ENCODE measurements around the gene GPR162.

Gene GPR162

DNA sequence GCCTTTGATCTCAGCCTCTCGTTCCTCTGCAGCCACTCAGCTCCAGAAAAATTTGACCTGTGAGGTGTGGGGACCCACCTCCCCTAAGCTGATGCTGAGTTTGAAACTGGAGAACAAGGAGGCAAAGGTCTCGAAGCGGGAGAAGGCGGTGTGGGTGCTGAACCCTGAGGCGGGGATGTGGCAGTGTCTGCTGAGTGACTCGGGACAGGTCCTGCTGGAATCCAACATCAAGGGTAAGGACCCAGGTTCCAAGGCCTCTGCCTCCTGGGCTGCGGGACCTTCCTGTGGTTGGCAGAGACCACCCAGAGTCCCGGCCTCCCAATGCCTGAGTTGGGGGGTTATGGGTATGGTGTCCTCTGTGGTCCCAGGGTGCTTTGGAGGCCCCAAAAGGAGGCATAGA, 4.5 kb upstream of the GPR162 start:
- in situ Hi-C loops (cut with HindIII; ENCODE audit: low sequenced_read_pairs), result no loop called here
- no peak overlapping the region for H3K4me3 ChIP-seq (ENCODE audit: low read depth, low read length)
- TF ChIP-seq, protein P1, sequence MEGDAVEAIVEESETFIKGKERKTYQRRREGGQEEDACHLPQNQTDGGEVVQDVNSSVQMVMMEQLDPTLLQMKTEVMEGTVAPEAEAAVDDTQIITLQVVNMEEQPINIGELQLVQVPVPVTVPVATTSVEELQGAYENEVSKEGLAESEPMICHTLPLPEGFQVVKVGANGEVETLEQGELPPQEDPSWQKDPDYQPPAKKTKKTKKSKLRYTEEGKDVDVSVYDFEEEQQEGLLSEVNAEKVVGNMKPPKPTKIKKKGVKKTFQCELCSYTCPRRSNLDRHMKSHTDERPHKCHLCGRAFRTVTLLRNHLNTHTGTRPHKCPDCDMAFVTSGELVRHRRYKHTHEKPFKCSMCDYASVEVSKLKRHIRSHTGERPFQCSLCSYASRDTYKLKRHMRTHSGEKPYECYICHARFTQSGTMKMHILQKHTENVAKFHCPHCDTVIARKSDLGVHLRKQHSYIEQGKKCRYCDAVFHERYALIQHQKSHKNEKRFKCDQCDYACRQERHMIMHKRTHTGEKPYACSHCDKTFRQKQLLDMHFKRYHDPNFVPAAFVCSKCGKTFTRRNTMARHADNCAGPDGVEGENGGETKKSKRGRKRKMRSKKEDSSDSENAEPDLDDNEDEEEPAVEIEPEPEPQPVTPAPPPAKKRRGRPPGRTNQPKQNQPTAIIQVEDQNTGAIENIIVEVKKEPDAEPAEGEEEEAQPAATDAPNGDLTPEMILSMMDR (IDR thresholded peaks at IDR 0.05; ENCODE audit: low read depth, low read length), result no peak
- DNase-seq (ENCODE audit: low read depth, low spot score), result no peak

- no peak for DNase-seq (ENCODE audit: low read depth, low spot score)
- H3K4me3 ChIP-seq (ENCODE audit: low read depth, low read length), result no peak overlapping the region
- TF ChIP-seq, protein P1 (IDR thresholded peaks at IDR 0.05; ENCODE audit: low read depth, low read length), result no peak
- in situ Hi-C loops (cut with HindIII; ENCODE audit: low sequenced_read_pairs), result no loop called here
These were observed 3.9 kb upstream of the GPR162 start for GRCh38 chr12:6817662-6818157.

DNA sequence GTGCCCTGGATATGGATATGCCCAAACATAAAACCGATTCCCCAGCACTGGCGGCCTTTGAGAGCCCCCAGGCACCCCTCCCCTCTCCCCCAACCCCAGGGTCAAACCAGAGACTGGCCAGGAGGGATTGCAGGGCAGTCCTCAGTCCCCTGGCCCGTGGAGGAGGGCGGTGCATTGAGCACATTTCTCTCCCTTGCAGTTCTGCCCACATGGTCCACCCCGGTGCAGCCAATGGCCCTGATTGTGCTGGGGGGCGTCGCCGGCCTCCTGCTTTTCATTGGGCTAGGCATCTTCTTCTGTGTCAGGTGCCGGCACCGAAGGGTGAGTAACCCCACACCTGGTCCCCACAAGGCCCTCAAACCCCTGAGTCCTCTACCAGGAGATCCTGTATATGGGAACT, 3.4 kb upstream of the GPR162 start:
- DNase-seq (ENCODE audit: low read depth, low spot score), result no peak
- no peak overlapping the region for H3K4me3 ChIP-seq (ENCODE audit: low read depth, low read length)
- in situ Hi-C loops (cut with HindIII; ENCODE audit: low sequenced_read_pairs), result no loop called here
- TF ChIP-seq, protein P1 (IDR thresholded peaks at IDR 0.05; ENCODE audit: low read depth, low read length), result no peak

DNA sequence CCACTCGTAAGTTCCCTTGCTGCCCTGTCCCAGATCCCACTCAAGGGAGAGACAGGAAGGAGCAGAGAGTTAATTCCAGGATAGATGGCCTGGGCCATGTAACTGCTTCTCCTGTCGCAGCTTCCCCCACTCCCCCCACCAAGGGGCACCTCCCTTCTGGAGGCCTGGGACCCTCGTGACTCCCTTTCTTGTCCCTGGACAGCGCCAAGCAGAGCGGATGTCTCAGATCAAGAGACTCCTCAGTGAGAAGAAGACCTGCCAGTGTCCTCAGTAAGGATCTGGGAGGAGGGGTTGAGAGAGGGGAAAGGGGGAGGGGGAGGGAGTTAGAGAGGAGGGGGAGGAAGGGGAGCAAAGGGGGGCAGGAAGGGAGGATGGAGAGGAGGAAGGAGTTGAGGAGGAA, 3.0 kb upstream of the GPR162 start:
- in situ Hi-C loops (cut with HindIII; ENCODE audit: low sequenced_read_pairs), result no loop called here
- no peak for DNase-seq (ENCODE audit: low read depth, low spot score)
- H3K4me3 ChIP-seq (ENCODE audit: low read depth, low read length), result no peak overlapping the region
- TF ChIP-seq, protein P1 (IDR thresholded peaks at IDR 0.05; ENCODE audit: low read depth, low read length), result no peak

GRCh38 chr12:6819106-6820030, 2.3 kb upstream of the GPR162 start:
- TF ChIP-seq, protein P1 (IDR thresholded peaks at IDR 0.05; ENCODE audit: low read depth, low read length), result no peak
- DNase-seq (ENCODE audit: low read depth, low spot score), result no peak
- in situ Hi-C loops (cut with HindIII; ENCODE audit: low sequenced_read_pairs), result no loop called here
- H3K4me3 ChIP-seq (ENCODE audit: low read depth, low read length), result no peak overlapping the region

- in situ Hi-C loops (cut with HindIII; ENCODE audit: low sequenced_read_pairs), result no loop called here
- H3K4me3 ChIP-seq (ENCODE audit: low read depth, low read length), result no peak overlapping the region
- TF ChIP-seq, protein P1 (IDR thresholded peaks at IDR 0.05; ENCODE audit: low read depth, low read length), result no peak
- DNase-seq (ENCODE audit: low read depth, low spot score), result no peak
These were observed 1.5 kb upstream of the GPR162 start for GRCh38 chr12:6820166-6820565.

All from astrocyte of the spinal cord (primary cell).